ENCODE data around the gene SAMD14.
"Not testable (repeated sequence)": the region's sequence is repeated elsewhere in the genome, so short reads cannot be mapped to it uniquely, and the experiment has no call there.

SAMD14 gene

GRCh38 chr17:50072130-50072529 lies 57.8 kb downstream of the SAMD14 start:
- no peak for DNase-seq

DNA sequence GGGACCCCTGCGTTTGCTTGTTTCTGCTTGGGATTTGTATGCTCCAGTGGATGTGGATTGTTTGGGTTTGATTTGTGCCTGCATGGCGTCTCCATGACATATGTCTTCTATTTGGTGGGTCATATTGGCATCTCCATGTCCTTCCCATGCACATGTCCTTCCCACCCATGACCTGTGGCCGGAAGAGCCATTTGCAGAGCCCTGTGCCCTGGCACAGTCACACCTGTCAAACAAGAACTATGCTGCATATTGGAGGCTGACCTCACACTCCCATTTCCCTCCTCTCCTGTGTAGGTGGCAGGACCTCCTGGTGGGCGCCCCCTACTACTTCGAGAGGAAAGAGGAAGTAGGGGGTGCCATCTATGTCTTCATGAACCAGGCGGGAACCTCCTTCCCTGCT lies 58.3 kb downstream of the SAMD14 start:
- no peak for DNase-seq

DNA sequence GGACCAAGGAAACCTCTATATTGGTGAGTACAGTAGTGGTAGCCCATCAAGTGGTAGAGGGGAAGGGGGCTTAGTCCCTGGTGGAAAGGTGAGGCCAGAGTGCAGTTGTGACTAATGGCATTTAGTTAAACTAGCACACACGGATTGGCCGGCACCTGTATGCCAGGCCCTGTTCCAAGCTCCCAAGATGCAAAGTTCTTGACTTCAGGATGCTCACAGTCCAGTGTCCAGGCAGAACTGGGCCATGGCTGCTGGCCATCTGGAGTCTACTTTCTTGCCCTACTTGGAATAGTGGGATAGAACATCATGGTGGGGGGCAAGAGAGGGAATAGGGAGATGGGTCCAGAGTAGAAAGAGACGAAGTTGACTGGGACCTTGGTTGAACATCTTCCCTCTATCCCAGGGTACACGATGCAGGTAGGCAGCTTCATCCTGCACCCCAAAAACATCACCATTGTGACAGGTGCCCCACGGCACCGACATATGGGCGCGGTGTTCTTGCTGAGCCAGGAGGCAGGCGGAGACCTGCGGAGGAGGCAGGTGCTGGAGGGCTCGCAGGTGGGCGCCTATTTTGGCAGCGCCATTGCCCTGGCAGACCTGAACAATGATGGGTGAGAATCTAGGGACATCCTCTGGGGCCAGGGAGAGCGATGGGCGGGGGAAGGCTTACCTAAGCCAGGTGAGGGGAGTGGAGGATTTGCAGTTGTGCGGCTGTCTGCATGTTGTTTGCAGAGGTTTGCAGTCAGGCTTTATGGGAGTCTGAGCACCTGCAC lies 58.9 kb downstream of the SAMD14 start:
- no peak for DNase-seq

GRCh38 chr17:50067996-50068395 lies 62.0 kb downstream of the SAMD14 start:
- DNase-seq = no peak

DNA sequence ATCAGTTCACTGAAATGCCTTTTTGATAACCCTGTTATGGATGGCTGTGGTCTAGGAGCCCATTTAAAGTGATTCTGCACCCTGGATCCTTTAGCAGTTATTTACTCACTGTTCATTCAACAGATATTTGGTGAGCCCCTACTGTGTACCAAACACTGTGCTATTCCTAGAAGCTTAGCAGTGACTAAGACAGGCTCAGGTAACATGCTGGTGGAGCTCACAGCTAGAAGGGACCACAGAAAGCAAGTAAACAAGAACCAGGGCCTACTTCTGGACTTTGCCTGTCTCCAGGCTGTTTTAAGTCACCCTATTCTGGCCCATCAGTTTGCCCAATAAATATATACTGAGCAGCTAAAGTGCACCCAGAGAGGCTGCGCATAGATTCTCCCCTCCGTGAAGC lies 63.0 kb downstream of the SAMD14 start:
- DNase-seq = no peak

DNA sequence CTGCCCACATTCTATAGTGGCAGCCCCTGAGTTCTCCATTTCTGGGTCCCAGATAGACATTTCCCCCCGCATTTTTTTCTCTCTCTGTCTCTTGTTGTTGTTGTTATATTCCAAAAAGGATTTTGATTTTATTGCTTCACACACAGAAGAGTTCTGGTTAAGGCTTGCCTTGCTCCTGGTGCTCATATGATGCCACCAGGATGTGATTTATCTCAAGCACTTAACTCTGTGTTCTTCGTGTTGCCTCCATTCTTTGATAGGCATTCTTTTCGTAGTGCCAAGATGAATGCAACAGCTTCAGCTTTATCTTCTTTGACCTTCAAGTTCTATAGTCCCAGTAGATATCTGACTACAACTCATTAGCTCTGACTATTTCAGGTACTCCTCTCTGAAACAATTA lies 64.9 kb downstream of the SAMD14 start:
- no peak for DNase-seq

DNA sequence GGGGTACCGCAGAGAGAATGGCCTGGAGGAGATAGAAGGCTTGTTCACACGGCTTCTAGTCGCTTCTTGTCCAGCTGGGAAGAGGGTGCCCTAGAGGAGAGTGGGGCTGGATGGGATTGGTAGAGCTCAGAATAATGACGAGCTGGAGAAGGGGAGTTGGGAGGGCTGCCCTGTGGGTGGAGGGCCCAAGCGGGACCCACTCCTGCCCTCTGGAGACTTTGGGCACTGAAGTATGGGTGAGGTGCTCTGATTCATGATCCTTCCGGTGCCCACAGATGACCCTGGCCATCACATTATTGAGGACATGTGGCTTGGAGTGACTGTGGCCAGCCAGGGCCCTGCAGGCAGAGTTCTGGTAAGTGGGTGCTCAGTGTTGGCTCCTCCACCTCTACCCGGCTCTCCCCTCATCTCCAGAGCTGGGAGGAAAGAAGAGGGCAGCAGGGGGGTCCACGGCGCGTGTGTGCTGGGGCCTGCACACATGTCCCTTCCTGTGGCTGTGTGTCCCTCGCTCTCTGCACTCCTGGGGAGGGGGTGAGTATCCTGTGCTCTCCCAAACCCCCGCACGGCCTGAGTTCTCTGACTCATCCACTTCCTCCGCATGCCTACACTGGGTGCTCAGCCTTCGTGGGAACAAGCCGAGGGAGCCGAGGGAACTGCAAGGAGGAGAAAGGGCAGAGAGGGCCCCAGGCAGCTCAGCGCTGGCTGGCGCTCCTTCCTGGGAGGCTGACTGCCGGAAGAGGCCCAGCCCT lies 65.5 kb downstream of the SAMD14 start:
- no peak for DNase-seq

DNA sequence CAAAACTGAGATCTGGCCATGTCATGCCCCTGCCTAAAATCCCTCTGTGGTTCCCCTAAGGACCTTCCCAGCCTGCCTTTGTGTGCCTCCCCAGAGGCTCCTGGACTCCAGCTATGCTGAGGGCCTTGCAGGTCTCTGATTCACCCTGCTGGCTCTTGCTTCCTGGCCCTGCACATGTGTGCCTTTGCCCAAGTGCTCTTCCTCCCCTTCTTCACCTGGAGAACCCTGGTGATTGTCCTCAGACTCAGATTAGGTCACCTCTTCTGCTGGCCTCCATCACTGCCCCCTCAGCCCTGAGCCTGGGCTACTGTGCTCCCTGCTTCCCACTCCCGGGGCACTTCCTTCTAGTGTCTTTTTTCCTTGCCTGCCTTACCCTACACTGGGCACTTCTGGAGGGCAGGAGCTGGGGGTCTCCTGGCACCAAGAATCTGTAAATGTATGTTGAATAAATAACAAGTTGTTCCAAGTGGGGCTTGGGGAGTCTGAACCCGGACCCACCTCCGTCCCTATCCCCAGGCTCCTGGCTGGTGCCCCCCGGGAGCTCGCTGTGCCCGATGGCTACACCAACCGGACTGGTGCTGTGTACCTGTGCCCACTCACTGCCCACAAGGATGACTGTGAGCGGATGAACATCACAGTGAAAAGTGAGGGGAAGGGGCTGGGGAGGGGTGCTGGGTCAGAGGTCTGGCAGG lies 66.3 kb downstream of the SAMD14 start:
- DNase-seq = no peak

GRCh38 chr17:50062293-50063243 lies 67.4 kb downstream of the SAMD14 start:
- DNase-seq = no peak

DNA sequence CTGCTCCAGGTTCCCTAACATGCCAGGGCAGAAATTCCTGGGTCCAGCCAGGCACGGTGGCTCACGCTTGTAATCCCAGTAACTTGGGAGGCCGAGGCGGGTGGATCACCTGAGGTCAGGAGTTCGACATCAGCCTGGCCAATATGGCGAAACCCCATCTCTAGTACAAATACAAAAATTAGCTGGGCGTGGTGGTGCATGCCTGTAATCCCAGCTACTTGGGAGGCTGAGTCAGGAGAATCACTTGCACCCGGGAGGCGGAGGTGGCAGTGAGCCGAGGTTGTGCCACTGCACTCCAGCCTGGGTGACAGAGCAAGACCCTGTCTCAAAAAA lies 68.3 kb downstream of the SAMD14 start:
- DNase-seq = not testable (repeated sequence)

DNA sequence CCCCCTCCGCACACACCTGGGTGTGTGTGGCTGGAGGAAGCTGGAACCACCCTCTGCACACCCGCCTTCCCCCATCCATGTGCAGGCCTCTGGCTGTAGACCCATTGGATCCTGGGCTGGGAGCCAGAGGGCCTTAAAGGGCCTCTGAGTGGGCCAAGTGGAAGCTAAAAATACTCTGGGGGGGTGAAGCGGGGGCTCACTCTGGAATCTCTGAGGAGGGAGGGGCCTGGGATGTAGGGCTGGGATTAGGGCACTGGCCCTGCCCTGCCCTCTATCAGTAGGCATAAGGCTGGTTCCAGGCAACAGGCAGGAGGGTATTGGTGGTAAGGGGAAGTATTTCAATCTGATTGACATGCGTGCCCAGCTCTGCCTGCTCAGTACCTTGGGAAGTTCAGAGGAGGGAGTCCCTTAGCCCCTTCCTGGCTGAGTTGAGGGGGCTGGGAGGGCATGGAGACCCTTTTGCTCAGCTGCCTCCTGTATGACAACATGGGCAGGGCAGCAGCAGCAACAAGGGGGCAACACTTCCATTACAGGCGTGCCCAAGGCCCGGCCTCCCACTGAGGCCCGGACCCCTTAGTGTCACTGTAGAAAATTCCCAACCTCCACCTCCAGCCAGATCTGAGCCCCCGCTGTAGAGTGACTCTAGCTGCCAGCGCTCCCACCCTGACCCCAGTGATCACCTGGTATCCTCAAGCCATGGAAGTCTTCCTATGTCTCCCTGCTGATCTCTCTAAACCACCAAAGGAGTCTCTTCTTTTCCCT lies 68.8 kb downstream of the SAMD14 start:
- DNase-seq = no peak
